Frontal cortex (tissue), 4 donors: ENCODE results near the gene PHLDB3. TPM values are rescaled to one million over a fixed set of nuclear protein-coding genes. Genes with fewer than 3 reads are reported as not detected.
A peak's percentile ranks its signal among the peaks of the same experiment; 100 is the strongest.
"Not testable (repeated sequence)": the region's sequence is repeated elsewhere in the genome, so short reads cannot be mapped to it uniquely, and the experiment has no call there.

Source experiments
- DNase-seq, 2 donors: peaks; one replicate each; pipeline ENCODE4 v3.0.0; 2012; ENCODE audit warnings: low spot score in 2 of 2
- FAIRE-seq: peaks from 2 replicates; lab custom pipeline; 2012; peaks lifted over from hg19 to GRCh38; lab: Jason Lieb, UNC
- total RNA-seq: library from RNA; depleted of rRNA; stranded (reverse); fragments of >200 nt; gene quantifications from one replicate; pipeline ENCODE4 v1.2.3, GENCODE V29; 2014
- donor health status: control.
- donor health status: control.
- donor health status: control.

The PHLDB3 gene
- 1.2 TPM for total RNA-seq

GRCh38 chr19:43504426-43505185, at the start of gene PHLDB3:
PHLDB3 (minus strand) TSS chr19:43504746; CDS start chr19:43504118, 628 bp downstream.
- DNase-seq (peak in 1 of 2 donors; percentile 42), FAIRE-seq (no peak)

- no peak for DNase-seq
- FAIRE-seq: no peak
Observed at GRCh38 chr19:43553656-43554055, 49.1 kb upstream of the PHLDB3 start.

GRCh38 chr19:43552616-43553015, 48.1 kb upstream of the PHLDB3 start:
- FAIRE-seq (no peak), DNase-seq (no peak)

- DNase-seq: no peak
- FAIRE-seq: no peak
Observed at GRCh38 chr19:43552198-43552450, 47.6 kb upstream of the PHLDB3 start.

- no peak for DNase-seq
- no peak for FAIRE-seq
Observed at GRCh38 chr19:43551399-43552197, 47.1 kb upstream of the PHLDB3 start.

GRCh38 chr19:43548706-43549105, 44.2 kb upstream of the PHLDB3 start:
- no peak for DNase-seq
- no peak for FAIRE-seq

- DNase-seq, FAIRE-seq: not testable (repeated sequence)
Observed at GRCh38 chr19:43547926-43548325, 43.4 kb upstream of the PHLDB3 start.

GRCh38 chr19:43546581-43546980, 42.0 kb upstream of the PHLDB3 start:
- DNase-seq: no peak
- no peak for FAIRE-seq

- no peak for FAIRE-seq
- DNase-seq: no peak
Observed at GRCh38 chr19:43545981-43546380, 41.4 kb upstream of the PHLDB3 start.

GRCh38 chr19:43545276-43545675, 40.7 kb upstream of the PHLDB3 start:
- no peak for DNase-seq
- no peak for FAIRE-seq

GRCh38 chr19:43544077-43544476, 39.5 kb upstream of the PHLDB3 start:
- no peak for FAIRE-seq

GRCh38 chr19:43541920-43542650, 37.5 kb upstream of the PHLDB3 start:
- no peak for FAIRE-seq
- no peak for DNase-seq

More at GRCh38 chr19:43544077-43544476, 39.5 kb upstream of the PHLDB3 start:
- no peak for DNase-seq

- DNase-seq (no peak), FAIRE-seq (no peak)
Observed at GRCh38 chr19:43540381-43540780, 35.8 kb upstream of the PHLDB3 start.

GRCh38 chr19:43538922-43539321, 34.4 kb upstream of the PHLDB3 start:
- FAIRE-seq (no peak), DNase-seq (no peak)

- no peak for FAIRE-seq
- DNase-seq: peak; percentile 56 to 72
Observed at GRCh38 chr19:43534816-43535761, 30.5 kb upstream of the PHLDB3 start.

- FAIRE-seq (no peak), DNase-seq (no peak)
Observed at GRCh38 chr19:43534305-43534815, 29.8 kb upstream of the PHLDB3 start.

GRCh38 chr19:43533546-43534304, 29.2 kb upstream of the PHLDB3 start:
- DNase-seq (peak; percentile 90 to 94), FAIRE-seq (no peak)

GRCh38 chr19:43532962-43533545, 28.5 kb upstream of the PHLDB3 start, which contains the start of gene ZNF575:
ZNF575 (plus strand) TSS chr19:43533188; CDS start chr19:43534423, 1,235 bp downstream.
- FAIRE-seq (no peak), DNase-seq (peak; percentile 81 to 93)
